H1 (cell line): ENCODE results near the gene ADAMTS8. TPM values are rescaled to one million over a fixed set of nuclear protein-coding genes. Genes with fewer than 3 reads are reported as not detected.

Experiments used
- polyA plus RNA-seq, 7 experiments: library from polyadenylated mRNA; depleted of rRNA in 3 of 7; stranded (reverse) in 5 of 7; unstranded in 2 of 7; fragments of >200 nt in 5 of 7; fragments of 200-250 nt in 2 of 7; gene quantifications; 1 replicate in 5 of 7; 2 replicates in 1 of 7; 4 replicates in 1 of 7; pipeline versions ENCODE4 v1.2.1 to v1.2.3, GENCODE V29; 2011 to 2013; ENCODE audit warnings: missing spikeins in 2 of 7, mixed read lengths in 2 of 7
- total RNA-seq: library from RNA; stranded (reverse); fragmentation: NEBNext Ultra II Directional; extraction: Animal tissue kit (Norgen Biotek cat#: 25700); gene quantifications from 2 replicates; pipeline ENCODE4 v1.2.1, GENCODE V29; 2021

The ADAMTS8 gene
- total and polyA plus RNA-seq, 2 of the 8 experiments (the other 6 are each of a cell fraction or from before 2014, with no cell fraction given), result 9.3 to 16.6 TPM

Other genes starting within 250 kb of the ADAMTS8 start
- 146 and 158 TPM in 2 replicates for gene ZBTB44, start 113.7 kb downstream of the ADAMTS8 start, total RNA-seq
- gene ZBTB44, start 113.7 kb downstream of the ADAMTS8 start, polyA plus RNA-seq (2011; rRNA removed), result 32.8 and 37.2 TPM in 2 replicates
- 4.7 and 4.9 TPM in 2 replicates for gene ADAMTS15, start 20.0 kb upstream of the ADAMTS8 start, total RNA-seq
- gene ADAMTS15, start 20.0 kb upstream of the ADAMTS8 start, polyA plus RNA-seq (2011; rRNA removed), result 1.7 and 2.3 TPM in 2 replicates